RKO (cell line): ENCODE results near the gene C2orf42.
"Not testable (repeated sequence)": the region's sequence is repeated elsewhere in the genome, so short reads cannot be mapped to it uniquely, and the experiment has no call there.

ENCODE experiments used
- DNase-seq: peaks from one replicate; pipeline ENCODE4 v3.0.0-alpha.2; 2016; ENCODE audit warnings: low spot score

C2orf42 gene

GRCh38 chr2:70131344-70132143 lies 59.3 kb downstream of the C2orf42 start:
- DNase-seq = not testable (repeated sequence)

GRCh38 chr2:70128005-70128404 lies 62.8 kb downstream of the C2orf42 start:
- DNase-seq = no peak

GRCh38 chr2:70126413-70126812 lies 64.4 kb downstream of the C2orf42 start:
- no peak for DNase-seq

- no peak for DNase-seq
Observed at GRCh38 chr2:70125498-70125898, 65.3 kb downstream of the C2orf42 start.

- DNase-seq = peak; percentile 69
Observed at GRCh38 chr2:70124983-70125480, 65.8 kb downstream of the C2orf42 start.

GRCh38 chr2:70123829-70124116 lies 67.0 kb downstream of the C2orf42 start:
- DNase-seq = no peak

- no peak for DNase-seq
Observed at GRCh38 chr2:70123051-70123828, 67.6 kb downstream of the C2orf42 start.

- DNase-seq = no peak
Observed at GRCh38 chr2:70122470-70122869, 68.3 kb downstream of the C2orf42 start.

GRCh38 chr2:70121627-70122372 lies 69.0 kb downstream of the C2orf42 start:
- DNase-seq = no peak

GRCh38 chr2:70118798-70119454 lies 71.9 kb downstream of the C2orf42 start:
- no peak for DNase-seq

GRCh38 chr2:70116936-70117552 lies 73.8 kb downstream of the C2orf42 start:
- no peak for DNase-seq

- no peak for DNase-seq
Observed at GRCh38 chr2:70115646-70116442, 75.0 kb downstream of the C2orf42 start.

GRCh38 chr2:70113359-70114070 lies 77.3 kb downstream of the C2orf42 start:
- DNase-seq = no peak

GRCh38 chr2:70111752-70112591 lies 78.8 kb downstream of the C2orf42 start:
- DNase-seq = no peak

GRCh38 chr2:70110397-70110796 lies 80.4 kb downstream of the C2orf42 start:
- DNase-seq = not testable (repeated sequence)

GRCh38 chr2:70106138-70106537 lies 84.7 kb downstream of the C2orf42 start:
- not testable (repeated sequence) for DNase-seq

- DNase-seq = no peak
Observed at GRCh38 chr2:70104231-70105111, 86.3 kb downstream of the C2orf42 start.

GRCh38 chr2:70103531-70104061 lies 87.2 kb downstream of the C2orf42 start:
- no peak for DNase-seq
